Astrocyte of the cerebellum (primary cell): Measurements from ENCODE around the gene OCA2.

Experiments
- DNase-seq: peaks from one replicate; pipeline ENCODE4 v3.0.0-alpha.2; 2011; ENCODE audit warnings: low read depth
- H3K4me3 ChIP-seq: 2 replicates; pipeline ENCODE4 v1.5.1; 2011; ENCODE audit warnings: mild to moderate bottlenecking, low read depth, low read length, moderate library complexity
- CTCF ChIP-seq: IDR thresholded peaks from 2 replicates; pipeline ENCODE4 v1.5.1; 2012; ENCODE audit warnings: low read length, low read depth, moderate library complexity, mild to moderate bottlenecking; ENCODE audit errors: missing control alignments
- in situ Hi-C: cut with HindIII; loops from 2 replicates; pipeline ENCODE4 v1.10.0; 2017; ENCODE audit warnings: low sequenced_read_pairs

OCA2 gene

GRCh38 chr15:28022961-28023360, 76.2 kb downstream of the OCA2 start:
- no peak for DNase-seq
- in situ Hi-C loops: no loop called here
- no peak overlapping the region for H3K4me3 ChIP-seq
- no peak for TF ChIP-seq CTCF

- in situ Hi-C loops: no loop called here
- H3K4me3 ChIP-seq: no peak overlapping the region
- DNase-seq: no peak
- TF ChIP-seq CTCF: no peak
Observed at GRCh38 chr15:28022181-28022580, 76.9 kb downstream of the OCA2 start.

- in situ Hi-C loops: no loop called here
- peak; percentile 81 for TF ChIP-seq CTCF
- DNase-seq: peak; percentile 86
- no peak overlapping the region for H3K4me3 ChIP-seq
Observed at GRCh38 chr15:28021281-28022039, 77.7 kb downstream of the OCA2 start.

GRCh38 chr15:28020644-28021043, 78.5 kb downstream of the OCA2 start:
- no peak overlapping the region for H3K4me3 ChIP-seq
- DNase-seq: no peak
- in situ Hi-C loops: no loop called here
- TF ChIP-seq CTCF: no peak

- no peak for DNase-seq
- TF ChIP-seq CTCF: no peak
- in situ Hi-C loops: no loop called here
- H3K4me3 ChIP-seq: no peak overlapping the region
Observed at GRCh38 chr15:28019594-28020309, 79.4 kb downstream of the OCA2 start.

DNA sequence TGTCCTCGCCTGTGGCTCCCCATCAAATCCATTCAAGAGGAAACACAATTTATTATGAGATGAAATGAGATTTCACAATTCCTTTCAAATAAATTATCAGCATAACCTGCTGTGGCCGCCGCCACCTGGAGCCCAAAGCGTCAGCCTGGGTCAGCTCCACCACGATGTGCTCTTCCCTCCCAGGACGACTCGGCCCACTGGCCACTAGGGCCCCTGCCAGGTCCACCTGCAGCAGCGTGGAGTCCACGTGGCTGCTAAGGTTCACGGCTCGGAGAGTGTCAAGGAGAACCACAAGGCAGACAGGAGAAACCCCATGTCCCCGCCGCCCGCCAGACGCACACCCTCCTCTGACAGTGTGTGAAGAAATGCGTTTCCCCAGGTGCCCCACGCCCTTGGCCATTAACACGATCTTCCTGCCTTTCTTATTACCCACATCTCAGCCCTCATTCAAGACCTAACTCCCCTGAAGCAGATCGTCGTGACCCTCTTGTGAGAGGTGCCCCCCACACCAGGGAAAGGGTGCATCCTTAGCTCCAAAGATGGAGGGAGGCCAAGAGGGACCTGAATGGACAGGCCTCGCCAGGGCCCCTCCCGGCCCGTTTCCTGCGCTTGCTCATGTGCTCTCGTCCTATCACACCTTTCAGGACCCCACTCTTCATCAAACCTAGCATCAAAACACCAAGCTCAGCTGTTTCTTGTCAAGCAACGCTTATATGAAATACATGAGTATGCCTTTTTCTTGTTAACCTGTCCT, 80.6 kb downstream of the OCA2 start:
- in situ Hi-C loops: no loop called here
- no peak overlapping the region for H3K4me3 ChIP-seq
- DNase-seq: no peak
- TF ChIP-seq CTCF: no peak
